Astrocyte of the hippocampus (primary cell): ENCODE data around the gene CCT8L2.
"Not testable (repeated sequence)": the region's sequence is repeated elsewhere in the genome, so short reads cannot be mapped to it uniquely, and the experiment has no call there.

ENCODE experiments used
- DNase-seq: peaks from one replicate; pipeline ENCODE4 v3.0.0; 2011; ENCODE audit warnings: low read depth, low spot score

The CCT8L2 gene

GRCh38 chr22:16559056-16559955 lies 33.3 kb downstream of the CCT8L2 start:
- DNase-seq = no peak

- not testable (repeated sequence) for DNase-seq
Measured at GRCh38 chr22:16558376-16558945, 34.1 kb downstream of the CCT8L2 start.

DNA sequence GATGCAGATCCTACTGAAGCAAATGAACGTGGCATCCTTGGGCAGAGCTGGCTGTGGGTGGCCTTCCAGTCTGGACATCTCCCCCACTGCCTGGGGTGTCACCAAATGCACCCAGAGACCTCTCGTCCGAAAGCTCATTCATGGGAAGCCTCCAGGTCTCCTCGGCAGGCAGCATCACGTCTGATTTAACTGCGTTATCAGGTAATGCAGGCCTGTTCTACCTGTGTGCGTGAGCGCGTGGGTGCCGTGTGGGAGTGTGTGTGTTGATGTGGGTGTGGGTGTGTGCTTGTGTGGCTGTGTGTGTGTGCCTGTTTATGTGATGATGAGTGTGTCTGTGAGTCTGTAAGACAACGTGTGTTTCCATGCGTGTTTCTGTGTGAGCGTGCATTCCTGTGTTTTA lies 35.1 kb downstream of the CCT8L2 start:
- not testable (repeated sequence) for DNase-seq

DNA sequence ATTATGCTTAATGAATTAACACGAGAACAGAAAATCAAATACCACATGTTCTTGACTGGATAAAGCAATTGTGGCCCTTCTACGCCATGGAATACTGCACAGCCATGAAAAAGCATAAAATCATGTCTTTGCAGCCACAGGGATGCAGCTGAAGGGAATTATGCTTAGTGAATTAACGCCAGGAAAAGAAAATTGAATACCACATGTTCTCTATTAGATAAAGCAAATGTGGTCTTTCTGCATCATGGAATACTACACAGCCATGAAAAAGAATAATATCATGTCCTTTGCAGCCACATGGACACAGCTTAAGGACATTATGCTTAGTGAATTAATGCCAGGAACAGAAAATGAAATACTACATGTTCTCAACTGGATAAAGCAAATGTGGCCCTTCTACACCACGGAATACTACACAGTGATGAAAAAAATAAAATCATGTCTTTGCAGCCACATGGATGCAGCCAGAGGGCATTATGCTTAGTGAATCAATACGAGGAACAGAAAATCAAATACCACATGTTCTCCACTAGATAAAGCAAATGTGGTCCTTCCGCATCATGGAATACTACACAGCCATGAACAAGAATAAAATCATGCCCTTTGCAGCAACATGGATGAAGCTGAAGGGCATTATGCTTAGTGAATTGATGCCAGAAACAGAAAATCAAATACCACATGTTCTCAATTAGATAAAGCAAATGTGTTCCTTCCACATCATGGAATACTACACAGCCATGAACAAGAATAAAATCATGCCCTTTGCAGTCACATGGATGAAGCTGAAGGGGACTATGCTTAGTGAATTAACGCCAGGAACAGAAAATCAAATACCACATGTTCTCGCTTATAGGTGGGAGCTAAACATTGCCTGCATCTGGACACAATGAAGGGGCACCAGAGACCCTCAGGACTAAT lies 37.3 kb downstream of the CCT8L2 start:
- not testable (repeated sequence) for DNase-seq

DNA sequence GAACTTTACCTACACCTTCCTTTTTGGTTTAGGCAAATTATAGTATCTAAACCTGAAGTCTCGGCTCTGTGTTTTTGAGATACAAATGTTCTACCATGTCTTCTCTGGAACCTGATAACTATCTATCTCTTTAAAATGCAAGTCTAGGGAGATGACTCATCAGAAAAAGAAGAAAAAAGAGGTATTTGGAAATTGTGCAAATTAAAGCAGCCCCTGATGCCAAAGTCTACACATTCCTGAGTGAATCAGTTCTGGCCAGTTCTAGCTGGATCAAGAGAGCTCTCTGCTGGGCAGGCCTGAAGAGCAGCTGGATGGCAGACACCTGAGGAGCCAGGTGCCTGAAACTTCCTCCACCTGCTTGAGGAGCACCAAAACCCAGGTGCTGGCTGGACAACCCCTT lies 49.3 kb downstream of the CCT8L2 start:
- not testable (repeated sequence) for DNase-seq
